Cardiac septum (tissue), 1 donor: ENCODE results near the gene CCDC187. TPM values are rescaled to one million over a fixed set of nuclear protein-coding genes. Genes with fewer than 3 reads are reported as not detected.

Source experiments
- DNase-seq: peaks from one replicate; pipeline ENCODE4 v3.0.0-alpha.2; 2020; ENCODE audit warnings: low spot score
- intact Hi-C: fragments of 100-400 bp; cut with DNase I; formaldehyde crosslinking; loops from one replicate; pipeline ENCODE4 v1.14.0; 2022
- total RNA-seq: library from RNA; stranded (reverse); fragmentation: NEBNext Ultra II Directional; extraction: Animal tissue kit (Norgen Biotek cat#: 25700); gene quantifications from one replicate; pipeline ENCODE4 v1.2.1, GENCODE V29; 2021
- donor health status: DM: no; HTN: no; CAD: no.

Gene CCDC187
- total RNA-seq, 1 donor from 2014 or later, result 0.03 TPM

- intact Hi-C loops, result no loop called here
- no peak for DNase-seq
Measured at GRCh38 chr9:136223871-136224640, 79.8 kb downstream of the CCDC187 start.

GRCh38 chr9:136222906-136223285, 81.0 kb downstream of the CCDC187 start:
- DNase-seq, result no peak
- intact Hi-C loops, result no loop called here

GRCh38 chr9:136222166-136222905, 81.6 kb downstream of the CCDC187 start:
- intact Hi-C loops, result no loop called here
- no peak for DNase-seq

GRCh38 chr9:136220017-136220729, 83.7 kb downstream of the CCDC187 start:
- DNase-seq, result no peak
- intact Hi-C loops, result no loop called here

GRCh38 chr9:136219276-136219675, 84.6 kb downstream of the CCDC187 start:
- intact Hi-C loops, result no loop called here

GRCh38 chr9:136218673-136219072, 85.2 kb downstream of the CCDC187 start:
- DNase-seq, result no peak

More at GRCh38 chr9:136219276-136219675, 84.6 kb downstream of the CCDC187 start:
- no peak for DNase-seq

GRCh38 chr9:136218271-136218670, 85.6 kb downstream of the CCDC187 start:
- no peak for DNase-seq
- intact Hi-C loops, result no loop called here

More at GRCh38 chr9:136218673-136219072, 85.2 kb downstream of the CCDC187 start:
- intact Hi-C loops, result no loop called here

- intact Hi-C loops, result no loop called here
- no peak for DNase-seq
Measured at GRCh38 chr9:136216541-136217244, 87.2 kb downstream of the CCDC187 start.

- DNase-seq, result no peak
- intact Hi-C loops, result no loop called here
Measured at GRCh38 chr9:136213733-136214132, 90.2 kb downstream of the CCDC187 start.

GRCh38 chr9:136212345-136212950, 91.4 kb downstream of the CCDC187 start:
- intact Hi-C loops, result no loop called here
- DNase-seq, result no peak

- intact Hi-C loops, result no loop called here
- no peak for DNase-seq
Measured at GRCh38 chr9:136211441-136212344, 92.2 kb downstream of the CCDC187 start.

- DNase-seq, result no peak
- intact Hi-C loops, result no loop called here
Measured at GRCh38 chr9:136211006-136211405, 92.9 kb downstream of the CCDC187 start.

- intact Hi-C loops, result no loop called here
Measured at GRCh38 chr9:136210276-136210675, 93.6 kb downstream of the CCDC187 start.

GRCh38 chr9:136209786-136210185, 94.1 kb downstream of the CCDC187 start:
- intact Hi-C loops, result no loop called here
- no peak for DNase-seq

More at GRCh38 chr9:136210276-136210675, 93.6 kb downstream of the CCDC187 start:
- DNase-seq, result no peak

- no peak for DNase-seq
Measured at GRCh38 chr9:136209232-136209631, 94.7 kb downstream of the CCDC187 start.

GRCh38 chr9:136208675-136209074, 95.2 kb downstream of the CCDC187 start:
- DNase-seq, result no peak
- intact Hi-C loops, result no loop called here

More at GRCh38 chr9:136209232-136209631, 94.7 kb downstream of the CCDC187 start:
- intact Hi-C loops, result no loop called here

- DNase-seq, result no peak
- intact Hi-C loops, result no loop called here
Measured at GRCh38 chr9:136207616-136208015, 96.3 kb downstream of the CCDC187 start.

- DNase-seq, result no peak
- intact Hi-C loops, result no loop called here
Measured at GRCh38 chr9:136206602-136207275, 97.2 kb downstream of the CCDC187 start.
